ENCODE measurements around the gene SMC1B. TPM values are rescaled to one million over a fixed set of nuclear protein-coding genes. Genes with fewer than 3 reads are reported as not detected.
A peak's percentile ranks its signal among the peaks of the same experiment; 100 is the strongest.
"Not testable (repeated sequence)": the region's sequence is repeated elsewhere in the genome, so short reads cannot be mapped to it uniquely, and the experiment has no call there.

The SMC1B gene
- polyA plus RNA-seq, 1 donor from 2014 or later: not detected

- H3K27ac ChIP-seq (ENCODE audit: low read length); H3F3A ChIP-seq (ENCODE audit: insufficient read depth, low read length, poor library complexity, severe bottlenecking); H3K4me3 ChIP-seq (ENCODE audit: low read length); H3K4me2 ChIP-seq (ENCODE audit: low read length); H3K36me3 ChIP-seq (ENCODE audit: insufficient read depth, low read length); H3K27me3 ChIP-seq (ENCODE audit: insufficient read depth, low read depth, low read length); H3K9me2 ChIP-seq (ENCODE audit: insufficient read depth, low read length); H2AFZ ChIP-seq (ENCODE audit: low read depth, low read length); H3K9ac ChIP-seq (ENCODE audit: low read length); H3K9me3 ChIP-seq (ENCODE audit: low read length); H4K20me1 ChIP-seq (ENCODE audit: insufficient read depth); H3K79me2 ChIP-seq (replicated peaks; ENCODE audit: insufficient read depth, low read length): not testable (repeated sequence)
These were observed 23.6 kb upstream of the SMC1B start for GRCh38 chr22:45436871-45437517.

GRCh38 chr22:45435544-45436139 lies 22.2 kb upstream of the SMC1B start:
- no peak overlapping the region for H3K27ac ChIP-seq (ENCODE audit: low read length)
- TF ChIP-seq SMC3 (conservative IDR thresholded peaks at IDR 0.05; ENCODE audit: poor library complexity): peak; percentile 95
- TF ChIP-seq RAD21 (conservative IDR thresholded peaks at IDR 0.05): peak; percentile 84
- peak; percentile 42 for TF ChIP-seq MXI1 (conservative IDR thresholded peaks at IDR 0.05; ENCODE audit: poor library complexity, severe bottlenecking)
- no peak for TF ChIP-seq TAF1 (IDR thresholded peaks at IDR 0.05; ENCODE audit: low read depth)
- no peak for TF ChIP-seq EZH2 (IDR thresholded peaks at IDR 0.05; ENCODE audit: borderline replicate concordance, insufficient read depth, low read length, poor library complexity, severe bottlenecking)
- TF ChIP-seq CTCF (IDR thresholded peaks at IDR 0.05; ENCODE audit: poor library complexity, severe bottlenecking): peak; percentile 93
- no peak for TF ChIP-seq REST (IDR thresholded peaks at IDR 0.05; ENCODE audit: borderline replicate concordance)
- no peak for TF ChIP-seq EP300 (conservative IDR thresholded peaks at IDR 0.05; ENCODE audit: poor library complexity, severe bottlenecking)
- TF ChIP-seq POLR2AphosphoS5 (IDR thresholded peaks at IDR 0.05): no peak
- H3K79me2 ChIP-seq (replicated peaks; ENCODE audit: insufficient read depth, low read length): no peaks in the 10 kb centered on the region
- H3F3A ChIP-seq (ENCODE audit: insufficient read depth, low read length, poor library complexity, severe bottlenecking): no peaks in the 10 kb centered on the region
- no peaks in the 10 kb centered on the region for H3K9me3 ChIP-seq (ENCODE audit: low read length)
- H2AFZ ChIP-seq (ENCODE audit: low read depth, low read length): no peak overlapping the region
- H4K20me1 ChIP-seq (ENCODE audit: insufficient read depth): no peaks in the 10 kb centered on the region
- H3K36me3 ChIP-seq (ENCODE audit: insufficient read depth, low read length): no peaks in the 10 kb centered on the region
- H3K27me3 ChIP-seq (ENCODE audit: insufficient read depth, low read depth, low read length): no peaks in the 10 kb centered on the region
- no peak overlapping the region for H3K4me3 ChIP-seq (ENCODE audit: low read length)
- no peaks in the 10 kb centered on the region for H3K9me2 ChIP-seq (ENCODE audit: insufficient read depth, low read length)
- H3K4me2 ChIP-seq (ENCODE audit: low read length): no peak overlapping the region
- no peak overlapping the region for H3K9ac ChIP-seq (ENCODE audit: low read length)
